ENCODE measurements around the gene CSF1R.

DNA sequence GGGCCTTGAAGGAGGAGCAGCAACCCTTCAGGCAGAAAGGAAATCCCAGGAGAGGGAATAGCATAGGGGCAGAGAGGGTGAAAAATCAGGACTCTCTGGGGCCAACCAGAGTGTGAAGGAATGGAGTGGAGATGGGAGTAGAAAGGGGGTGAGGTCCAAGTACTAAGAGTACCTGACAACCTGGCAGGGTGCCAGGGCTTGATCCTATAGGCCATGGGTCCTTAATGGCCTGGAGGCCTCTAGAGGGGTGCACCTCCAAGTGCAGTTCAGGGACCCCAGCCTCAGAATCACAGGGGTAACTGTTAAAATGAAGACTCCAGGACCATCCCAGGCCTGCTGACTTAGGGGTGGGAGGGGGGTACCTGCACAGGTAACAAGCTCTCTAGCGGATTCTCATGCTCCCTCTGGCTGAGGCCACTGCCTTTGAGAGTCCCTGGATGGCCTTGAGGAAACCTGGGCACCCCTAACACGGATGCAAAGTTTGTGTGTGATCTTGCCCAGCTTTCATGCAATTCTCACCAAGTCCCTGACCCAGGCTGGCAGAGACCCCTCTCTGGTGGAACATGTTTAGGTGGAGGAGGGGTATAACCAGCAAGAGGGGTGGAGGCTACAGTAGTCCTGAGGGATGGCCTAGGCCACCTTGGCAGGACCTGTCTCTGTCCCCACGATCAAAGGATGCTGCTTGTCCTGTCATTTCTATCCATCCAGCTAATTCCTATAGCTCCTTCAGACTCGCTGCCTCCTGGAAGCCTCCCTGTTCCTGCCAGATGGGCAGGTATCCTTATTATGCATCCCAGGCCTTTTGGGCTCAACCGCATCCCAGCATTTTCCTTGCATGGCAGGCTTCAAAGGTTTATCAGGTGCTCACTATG, 17.6 kb upstream of the CSF1R start:
- TF ChIP-seq EZH2 (IDR thresholded peaks at IDR 0.05; ENCODE audit: borderline replicate concordance, low read length) = no peak
- TF ChIP-seq, protein P1, sequence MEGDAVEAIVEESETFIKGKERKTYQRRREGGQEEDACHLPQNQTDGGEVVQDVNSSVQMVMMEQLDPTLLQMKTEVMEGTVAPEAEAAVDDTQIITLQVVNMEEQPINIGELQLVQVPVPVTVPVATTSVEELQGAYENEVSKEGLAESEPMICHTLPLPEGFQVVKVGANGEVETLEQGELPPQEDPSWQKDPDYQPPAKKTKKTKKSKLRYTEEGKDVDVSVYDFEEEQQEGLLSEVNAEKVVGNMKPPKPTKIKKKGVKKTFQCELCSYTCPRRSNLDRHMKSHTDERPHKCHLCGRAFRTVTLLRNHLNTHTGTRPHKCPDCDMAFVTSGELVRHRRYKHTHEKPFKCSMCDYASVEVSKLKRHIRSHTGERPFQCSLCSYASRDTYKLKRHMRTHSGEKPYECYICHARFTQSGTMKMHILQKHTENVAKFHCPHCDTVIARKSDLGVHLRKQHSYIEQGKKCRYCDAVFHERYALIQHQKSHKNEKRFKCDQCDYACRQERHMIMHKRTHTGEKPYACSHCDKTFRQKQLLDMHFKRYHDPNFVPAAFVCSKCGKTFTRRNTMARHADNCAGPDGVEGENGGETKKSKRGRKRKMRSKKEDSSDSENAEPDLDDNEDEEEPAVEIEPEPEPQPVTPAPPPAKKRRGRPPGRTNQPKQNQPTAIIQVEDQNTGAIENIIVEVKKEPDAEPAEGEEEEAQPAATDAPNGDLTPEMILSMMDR (IDR thresholded peaks at IDR 0.05; ENCODE audit: low read length) = no peak
